Stomach (tissue), 9 donors: ENCODE data around the gene HSPA1L. TPM values are rescaled to one million over a fixed set of nuclear protein-coding genes. Genes with fewer than 3 reads are reported as not detected.

Source experiments
- DNase-seq, 2 donors: peaks; one replicate each; pipeline versions ENCODE4 v3.0.0 to v3.0.0-alpha.2; 2013 to 2019
- H3K27ac ChIP-seq, 5 donors: fragments of 200-600 bp in 4 of 5; sonication (generic) in 4 of 5; one replicate each; pipeline ENCODE4 v1.5.1; 2013 to 2019; ENCODE audit warnings: mild to moderate bottlenecking in 1 of 5, moderate library complexity in 1 of 5
- H3K27me3 ChIP-seq, 3 donors: fragments of 200-600 bp; sonication (generic); one replicate each; pipeline ENCODE4 v1.5.1; 2017 to 2019; ENCODE audit warnings: mixed run types in 1 of 3
- H3K36me3 ChIP-seq, 4 donors: fragments of 200-600 bp; sonication (generic); 1 replicate in 3 of 4; 2 replicates in 1 of 4; pipeline ENCODE4 v1.5.1; 2016 to 2019
- H3K4me1 ChIP-seq, 4 donors: fragments of 200-600 bp; sonication (generic); one replicate each; pipeline ENCODE4 v1.5.1; 2016 to 2019
- H3K4me3 ChIP-seq, 4 donors: fragments of 200-600 bp; sonication (generic) in 3 of 4; one replicate each; pipeline ENCODE4 v1.5.1; 2016 to 2019; ENCODE audit warnings: mild to moderate bottlenecking in 1 of 4
- H3K9me3 ChIP-seq, 4 donors: fragments of 200-600 bp; sonication (generic); one replicate each; pipeline ENCODE4 v1.5.1; 2016 to 2019
- EP300 ChIP-seq: sonication (generic); formaldehyde crosslinking; IDR thresholded peaks from one replicate; pipeline ENCODE4 v1.6.1; 2017; ENCODE audit warnings: antibody characterized with exemption
- POLR2A ChIP-seq, 4 donors: fragments of 450-650 bp; IDR thresholded peaks; one replicate each; pipeline ENCODE4 v1.6.1; 2016; ENCODE audit warnings: antibody characterized with exemption in 4 of 4, control low read depth in 2 of 4, mild to moderate bottlenecking in 1 of 4, moderate library complexity in 1 of 4
- POLR2AphosphoS5 ChIP-seq, 3 donors: sonication (generic); formaldehyde crosslinking; IDR thresholded peaks; one replicate each; pipeline ENCODE4 v1.6.1; 2016; ENCODE audit warnings: antibody characterized with exemption in 3 of 3
- WGBS, 5 donors: extraction: QIAGEN DNeasy Blood & Tissue Kit in 3 of 5; methylation state at CpG; one replicate each; pipeline versions ENCODE4 v1.1.5 to v1.1.7; 2013 to 2018; 5-methylcytosine and 5-hydroxymethylcytosine counted together
- intact Hi-C: fragments of 100-400 bp; cut with DNase I; formaldehyde crosslinking; loops from one replicate; pipeline ENCODE4 v1.15.1; 2023; ENCODE audit warnings: low total_unique reads
- polyA plus RNA-seq, 3 donors: library from polyadenylated mRNA; stranded (reverse); fragments of 200-250 nt; gene quantifications; one replicate each; pipeline ENCODE4 v1.2.3, GENCODE V29; 2013
- total RNA-seq, 5 donors: library from RNA; depleted of rRNA; stranded (reverse); fragments of >200 nt; gene quantifications; one replicate each; pipeline versions ENCODE4 v1.1.0 to v1.2.3, GENCODE V29; 2014 to 2016
- TF ChIP-seq, protein P1 (sequence below), 7 experiments: fragments of 450-650 bp in 4 of 7; fragments of 200-600 bp in 3 of 7; sonication (generic) in 3 of 7; IDR thresholded peaks; one replicate each; pipeline ENCODE4 v1.5.1; 2016 to 2019; ENCODE audit warnings: antibody characterized with exemption in 7 of 7, control low read depth in 2 of 7, mild to moderate bottlenecking in 1 of 7
- donor health status: healthy with polysubstance abuse.
- donor health status: Bipolar disorder and iron deficiency.
- donor health status: healthy.

The HSPA1L gene
- total and polyA plus RNA-seq, 8 donors = 0.46 to 1.7 (median 0.98) TPM; not detected in 3

DNA sequence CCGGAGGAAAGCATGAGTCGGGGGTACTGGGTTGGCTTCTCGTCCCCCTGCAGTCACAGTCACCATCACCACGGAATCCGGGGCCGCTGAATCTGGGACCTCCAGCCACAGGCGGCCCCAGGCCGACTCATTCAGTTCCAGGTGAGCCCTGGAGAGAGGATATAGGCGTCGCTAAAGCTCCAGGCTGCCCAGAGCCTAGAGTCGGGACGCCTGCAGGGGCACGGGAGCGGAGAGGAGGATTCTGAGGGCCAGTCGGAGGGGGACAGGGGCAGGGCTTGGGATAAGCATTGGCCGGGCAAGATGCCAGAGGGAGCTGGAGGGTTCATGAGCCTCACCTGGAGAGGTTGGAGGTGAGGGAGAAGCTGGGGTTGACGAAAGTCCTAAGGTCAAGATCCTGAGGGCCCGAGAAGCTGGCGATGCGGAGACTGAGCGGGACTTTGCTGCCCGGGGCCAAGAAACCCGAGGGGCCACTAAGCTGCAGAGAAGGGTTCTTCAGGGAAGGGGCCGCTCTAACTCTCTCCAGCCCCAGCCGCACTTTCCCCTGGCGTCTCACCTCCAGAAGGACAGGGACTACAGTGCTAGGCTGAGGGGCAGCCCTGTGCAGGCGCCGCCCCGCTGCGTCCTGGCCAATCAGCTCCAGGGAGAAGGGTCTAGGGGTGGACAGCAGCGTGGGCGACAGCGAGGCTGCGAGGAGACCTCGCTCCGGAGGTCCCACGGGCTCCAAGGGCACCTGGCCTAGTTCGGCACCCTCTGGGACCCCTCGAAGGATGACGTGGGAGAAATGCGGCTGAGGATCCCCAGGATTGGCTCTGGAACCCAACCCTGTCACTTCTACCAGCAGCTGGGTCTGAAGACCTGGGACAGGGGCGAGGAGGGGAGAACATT, 48.9 kb downstream of the HSPA1L start:
- WGBS, 5 donors = 38 to 61% (median 44%) methylated on average over 31 to 42 of the region's 42 CpGs
- peak in 1 of 2 donors; percentile 69 for DNase-seq
- H3K27me3 ChIP-seq = peaks cover 0 to 7% (median 0%) of the 10 kb centered on the region in 3 donors
- peaks cover 0 to 17% (median 5%) of the 10 kb centered on the region in 4 donors for H3K4me1 ChIP-seq
- no peak overlapping the region for H3K27ac ChIP-seq
- H3K4me3 ChIP-seq = peak overlapping the region in 2 of 4 donors; percentile 16 to 22
- TF ChIP-seq POLR2A (IDR thresholded peaks at IDR 0.05) (no peak), POLR2AphosphoS5 (IDR thresholded peaks at IDR 0.05) (no peak), EP300 (no peak)
- TF ChIP-seq, protein P1, sequence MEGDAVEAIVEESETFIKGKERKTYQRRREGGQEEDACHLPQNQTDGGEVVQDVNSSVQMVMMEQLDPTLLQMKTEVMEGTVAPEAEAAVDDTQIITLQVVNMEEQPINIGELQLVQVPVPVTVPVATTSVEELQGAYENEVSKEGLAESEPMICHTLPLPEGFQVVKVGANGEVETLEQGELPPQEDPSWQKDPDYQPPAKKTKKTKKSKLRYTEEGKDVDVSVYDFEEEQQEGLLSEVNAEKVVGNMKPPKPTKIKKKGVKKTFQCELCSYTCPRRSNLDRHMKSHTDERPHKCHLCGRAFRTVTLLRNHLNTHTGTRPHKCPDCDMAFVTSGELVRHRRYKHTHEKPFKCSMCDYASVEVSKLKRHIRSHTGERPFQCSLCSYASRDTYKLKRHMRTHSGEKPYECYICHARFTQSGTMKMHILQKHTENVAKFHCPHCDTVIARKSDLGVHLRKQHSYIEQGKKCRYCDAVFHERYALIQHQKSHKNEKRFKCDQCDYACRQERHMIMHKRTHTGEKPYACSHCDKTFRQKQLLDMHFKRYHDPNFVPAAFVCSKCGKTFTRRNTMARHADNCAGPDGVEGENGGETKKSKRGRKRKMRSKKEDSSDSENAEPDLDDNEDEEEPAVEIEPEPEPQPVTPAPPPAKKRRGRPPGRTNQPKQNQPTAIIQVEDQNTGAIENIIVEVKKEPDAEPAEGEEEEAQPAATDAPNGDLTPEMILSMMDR (IDR thresholded peaks at IDR 0.05) = no peak
- H3K36me3 ChIP-seq = peaks cover 0 to 7% (median 0%) of the 10 kb centered on the region in 4 donors
- no peaks in the 10 kb centered on the region for H3K9me3 ChIP-seq
- intact Hi-C loops = loop anchor here (10.0 kb wide), 1 partner anchor 81 kb away; the partner anchor contains the start of gene LY6G5C

DNA sequence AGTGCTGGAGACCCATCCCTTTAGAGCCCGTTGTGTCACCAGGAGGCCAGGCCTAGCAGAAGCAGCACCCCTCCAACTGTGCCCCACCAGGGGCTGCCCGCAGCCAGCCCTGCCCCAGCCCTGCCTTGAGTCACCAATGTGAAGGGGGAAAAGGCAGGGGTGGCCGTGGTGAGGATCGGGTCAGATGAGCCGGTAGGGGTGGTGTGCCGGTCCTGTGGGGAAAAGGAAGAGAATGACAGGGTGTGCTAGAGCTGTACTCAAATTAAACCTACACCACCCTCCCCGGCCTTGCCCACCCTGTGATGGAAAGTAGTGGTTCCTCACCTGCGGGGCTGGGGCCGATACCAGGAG, 49.5 kb downstream of the HSPA1L start:
- Histone ChIP-seq H3K4me1 (peaks cover 0 to 17% (median 5%) of the 10 kb centered on the region in 4 donors), H3K9me3 (no peaks in the 10 kb centered on the region), H3K27me3 (peaks cover 0 to 7% (median 0%) of the 10 kb centered on the region in 3 donors), H3K4me3 (no peak overlapping the region), H3K27ac (no peak overlapping the region), H3K36me3 (peaks cover 0 to 13% (median 0%) of the 10 kb centered on the region in 4 donors)
- intact Hi-C loops = loop anchor here (10.0 kb wide), 1 partner anchor 81 kb away; the partner anchor contains the start of gene LY6G5C
- WGBS, 5 donors = 80 to 91% (median 85%) methylated on average over 9 of the region's 9 CpGs
- TF ChIP-seq, protein P1 (IDR thresholded peaks at IDR 0.05) = no peak
- TF ChIP-seq POLR2A (IDR thresholded peaks at IDR 0.05) (no peak), EP300 (no peak), POLR2AphosphoS5 (IDR thresholded peaks at IDR 0.05) (no peak)
- DNase-seq = no peak

DNA sequence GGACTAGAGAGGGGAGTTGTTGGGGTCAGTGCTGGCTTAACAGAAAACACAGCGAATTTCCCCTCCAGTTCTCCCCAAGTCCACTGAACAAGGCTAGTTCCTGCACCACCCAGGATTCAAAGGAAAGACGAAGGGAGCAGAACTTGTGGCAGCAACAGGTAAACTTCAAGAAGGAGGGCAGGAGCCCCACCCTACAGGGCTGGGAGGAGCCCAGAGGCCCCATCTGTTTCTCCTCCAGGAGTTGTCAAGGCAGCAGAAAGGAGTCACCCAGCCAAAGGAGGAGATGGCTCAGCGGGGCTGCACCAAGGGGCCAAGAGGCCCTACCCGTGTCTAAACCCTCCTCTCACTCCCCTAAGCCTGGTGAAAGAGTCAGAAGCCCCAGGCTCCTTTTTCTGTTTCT, 50.9 kb downstream of the HSPA1L start:
- Histone ChIP-seq H3K4me1 (peaks cover 0 to 10% (median 3%) of the 10 kb centered on the region in 4 donors), H3K27me3 (peaks cover 0 to 7% (median 0%) of the 10 kb centered on the region in 3 donors), H3K4me3 (no peak overlapping the region), H3K36me3 (peaks cover 0 to 25% (median 6%) of the 10 kb centered on the region in 4 donors), H3K27ac (no peak overlapping the region), H3K9me3 (no peaks in the 10 kb centered on the region)
- peak in 1 of 2 donors; percentile 54 for DNase-seq
- TF ChIP-seq EP300 (no peak), POLR2AphosphoS5 (IDR thresholded peaks at IDR 0.05) (no peak), POLR2A (IDR thresholded peaks at IDR 0.05) (no peak)
- TF ChIP-seq, protein P1 (IDR thresholded peaks at IDR 0.05) = no peak
- 53 to 78% (median 71%) methylated on average over 4 of the region's 4 CpGs for WGBS, 5 donors
- intact Hi-C loops = loop anchor here (10.0 kb wide), 1 partner anchor 79 kb away; the partner anchor contains the start of gene LY6G5C

DNA sequence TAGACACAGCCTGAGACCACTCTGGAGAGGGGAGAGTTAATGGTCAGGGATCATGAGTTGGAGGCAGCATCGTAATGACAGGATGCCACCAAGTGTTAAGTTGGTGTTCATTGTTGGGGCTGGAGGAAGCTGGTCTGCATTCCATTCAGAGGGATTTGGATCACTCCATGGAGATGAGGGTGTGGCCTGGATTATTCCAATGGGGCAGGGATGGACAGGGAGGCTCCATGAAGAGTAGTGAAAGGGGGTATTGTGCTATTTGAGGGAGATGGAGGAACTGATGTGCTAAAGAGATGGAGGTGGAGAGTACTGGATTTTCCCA, 51.5 kb downstream of the HSPA1L start:
- peak in 1 of 2 donors; percentile 77 for DNase-seq
- 5 to 33% (median 27%) methylated on average over 1 of the region's 1 CpG for WGBS, 5 donors
- Histone ChIP-seq H3K27me3 (peaks cover 0 to 7% (median 0%) of the 10 kb centered on the region in 3 donors), H3K36me3 (peaks cover 0 to 25% (median 7%) of the 10 kb centered on the region in 4 donors), H3K4me1 (peaks cover 0 to 10% (median 3%) of the 10 kb centered on the region in 4 donors), H3K4me3 (no peak overlapping the region), H3K9me3 (no peaks in the 10 kb centered on the region), H3K27ac (no peak overlapping the region)
- TF ChIP-seq POLR2AphosphoS5 (IDR thresholded peaks at IDR 0.05) (no peak), EP300 (no peak), POLR2A (IDR thresholded peaks at IDR 0.05) (no peak)
- TF ChIP-seq, protein P1 (IDR thresholded peaks at IDR 0.05) = no peak
- intact Hi-C loops = loop anchor here (10.0 kb wide), 1 partner anchor 79 kb away; the partner anchor contains the start of gene LY6G5C
